OCI-LY7 (cell line): Measurements from ENCODE around the gene DDIAS.
"Not testable (repeated sequence)": the region's sequence is repeated elsewhere in the genome, so short reads cannot be mapped to it uniquely, and the experiment has no call there.

Experiments
- CTCF ChIP-seq: fragments of 200-600 bp; sonication (generic); conservative IDR thresholded peaks from 2 replicates; pipeline ENCODE4 v1.5.1; 2014; ENCODE audit warnings: mild to moderate bottlenecking, antibody characterized with exemption, low read length, moderate library complexity, mixed read lengths
- EZH2phosphoT487 ChIP-seq: fragments of 200-600 bp; sonication (generic); IDR thresholded peaks from 2 replicates; pipeline ENCODE4 v1.6.1; 2018; ENCODE audit warnings: low read depth, borderline replicate concordance, mild to moderate bottlenecking, mixed run types, antibody characterized with exemption, low read length, moderate library complexity, mixed read lengths

GRCh38 chr11:82854916-82855315 lies 46.6 kb upstream of the DDIAS start:
- TF ChIP-seq CTCF, EZH2phosphoT487: not testable (repeated sequence)
